ENCODE data around the gene EOLA2. TPM values are rescaled to one million over a fixed set of nuclear protein-coding genes. Genes with fewer than 3 reads are reported as not detected.

EOLA2 gene
- 10 to 100 TPM; 64.1 to 66.1 TPM for total RNA-seq
- polyA plus RNA-seq: 46.3 TPM

GRCh38 chrX:149938427-149938880 lies at the start of gene EOLA2:
Gene EOLA2 (minus strand): TSS chrX:149938491. CDS start chrX:149933874, 4,617 bp downstream.
- H3K4me1 ChIP-seq (ENCODE audit: insufficient read depth, low read length): peaks cover 6% of the 10 kb centered on the region
- H3K27me3 Mint-ChIP-seq: no peaks in the 10 kb centered on the region
- peak; percentile 79 to 96 (median 91) for DNase-seq
- peaks cover 4 to 11% (median 6%) of the 10 kb centered on the region in 3 donors for H3K4me1 Mint-ChIP-seq
- CTCF ChIA-PET: interaction anchor here (0.8 to 1.4 kb wide), 4 partner anchors 58 to 592 kb away, joined by 3 to 6 read pairs (median 3); partner anchors contain the start of genes EOLA1 and MAGEA8
- H3K36me3 Mint-ChIP-seq: peaks cover 0 to 15% (median 0%) of the 10 kb centered on the region in 3 donors
- peak within 1 kb of the TSS; percentile 87 to 100 (median 96) for H3K27ac Mint-ChIP-seq
- POLR2A ChIA-PET: interaction anchor here (1.1 to 2.9 kb wide), 6 partner anchors 26 to 754 kb away, joined by 4 to 23 read pairs (median 8); partner anchors contain the start of genes EOLA1, IDS, MTM1 and MTMR1
- peak within 1 kb of the TSS; percentile 91 for H3K27ac ChIP-seq (ENCODE audit: low read depth, low read length)
- H3K36me3 ChIP-seq (ENCODE audit: insufficient read depth, low read length): no peaks in the 10 kb centered on the region
- H3K4me3 ChIP-seq (ENCODE audit: low read length): peak within 1 kb of the TSS; percentile 73
- no peaks in the 10 kb centered on the region for H3K27me3 ChIP-seq (ENCODE audit: insufficient read depth, low read length, poor library complexity, severe bottlenecking)
- peak within 1 kb of the TSS; percentile 84 to 98 (median 92) for H3K4me3 Mint-ChIP-seq
- peaks cover 0 to 2% (median 0%) of the 10 kb centered on the region in 5 donors for H3K9me3 Mint-ChIP-seq
- H3K9me3 ChIP-seq (ENCODE audit: low read length): no peaks in the 10 kb centered on the region

- no peak overlapping the region for H3K4me3 Mint-ChIP-seq
- peaks cover 0 to 1% of the 10 kb centered on the region in 2 donors for H3K27me3 Mint-ChIP-seq
- H3K9me3 Mint-ChIP-seq: no peaks in the 10 kb centered on the region
- Histone ChIP-seq H3K36me3 (ENCODE audit: insufficient read depth, low read length) (no peaks in the 10 kb centered on the region), H3K4me1 (ENCODE audit: insufficient read depth, low read length) (no peaks in the 10 kb centered on the region), H3K27ac (ENCODE audit: low read depth, low read length) (no peak overlapping the region), H3K9me3 (ENCODE audit: low read length) (no peaks in the 10 kb centered on the region), H3K4me3 (ENCODE audit: low read length) (no peak overlapping the region), H3K27me3 (ENCODE audit: insufficient read depth, low read length, poor library complexity, severe bottlenecking) (no peaks in the 10 kb centered on the region)
- H3K4me1 Mint-ChIP-seq: no peaks in the 10 kb centered on the region
- ChIA-PET CTCF (no interaction called here), POLR2A (no interaction called here)
- DNase-seq: no peak
- H3K27ac Mint-ChIP-seq: peak overlapping the region in 1 of 8 donors; percentile 33
- peaks cover 0 to 3% (median 0%) of the 10 kb centered on the region in 3 donors for H3K36me3 Mint-ChIP-seq
Measured at GRCh38 chrX:149987613-149988012, 49.3 kb upstream of the EOLA2 start.

- Histone ChIP-seq H3K27me3 (ENCODE audit: insufficient read depth, low read length, poor library complexity, severe bottlenecking) (no peaks in the 10 kb centered on the region), H3K9me3 (ENCODE audit: low read length) (no peaks in the 10 kb centered on the region), H3K4me1 (ENCODE audit: insufficient read depth, low read length) (no peaks in the 10 kb centered on the region), H3K4me3 (ENCODE audit: low read length) (no peak overlapping the region), H3K27ac (ENCODE audit: low read depth, low read length) (no peak overlapping the region), H3K36me3 (ENCODE audit: insufficient read depth, low read length) (no peaks in the 10 kb centered on the region)
- POLR2A ChIA-PET: no interaction called here
- Mint-ChIP-seq H3K4me3 (no peak overlapping the region), H3K4me1 (no peaks in the 10 kb centered on the region), H3K36me3 (peaks cover 0 to 3% (median 0%) of the 10 kb centered on the region in 3 donors), H3K27ac (peak overlapping the region in 1 of 8 donors; percentile 20), H3K27me3 (peaks cover 0 to 1% of the 10 kb centered on the region in 2 donors), H3K9me3 (no peaks in the 10 kb centered on the region)
- no peak for DNase-seq
- CTCF ChIA-PET: no interaction called here
Measured at GRCh38 chrX:149984411-149984810, 46.1 kb upstream of the EOLA2 start.

- no peak overlapping the region for H3K27ac ChIP-seq (ENCODE audit: low read depth, low read length)
- DNase-seq: no peak
- Mint-ChIP-seq H3K4me1 (no peaks in the 10 kb centered on the region), H3K9me3 (no peaks in the 10 kb centered on the region), H3K27ac (no peak overlapping the region), H3K27me3 (peaks cover 0 to 3% of the 10 kb centered on the region in 2 donors), H3K4me3 (no peak overlapping the region), H3K36me3 (peaks cover 0 to 4% (median 0%) of the 10 kb centered on the region in 3 donors)
- no peaks in the 10 kb centered on the region for H3K27me3 ChIP-seq (ENCODE audit: insufficient read depth, low read length, poor library complexity, severe bottlenecking)
- H3K9me3 ChIP-seq (ENCODE audit: low read length): no peaks in the 10 kb centered on the region
- H3K4me3 ChIP-seq (ENCODE audit: low read length): no peak overlapping the region
- ChIA-PET POLR2A (no interaction called here), CTCF (no interaction called here)
- no peaks in the 10 kb centered on the region for H3K36me3 ChIP-seq (ENCODE audit: insufficient read depth, low read length)
- no peaks in the 10 kb centered on the region for H3K4me1 ChIP-seq (ENCODE audit: insufficient read depth, low read length)
Measured at GRCh38 chrX:149982310-149982709, 44.0 kb upstream of the EOLA2 start.

- Histone ChIP-seq H3K9me3 (ENCODE audit: low read length) (no peaks in the 10 kb centered on the region), H3K4me3 (ENCODE audit: low read length) (no peak overlapping the region), H3K27ac (ENCODE audit: low read depth, low read length) (no peak overlapping the region), H3K4me1 (ENCODE audit: insufficient read depth, low read length) (no peaks in the 10 kb centered on the region), H3K36me3 (ENCODE audit: insufficient read depth, low read length) (no peaks in the 10 kb centered on the region), H3K27me3 (ENCODE audit: insufficient read depth, low read length, poor library complexity, severe bottlenecking) (no peaks in the 10 kb centered on the region)
- DNase-seq: no peak
- H3K4me1 Mint-ChIP-seq: no peaks in the 10 kb centered on the region
- H3K4me3 Mint-ChIP-seq: no peak overlapping the region
- H3K27me3 Mint-ChIP-seq: peaks cover 0 to 2% of the 10 kb centered on the region in 2 donors
- no peaks in the 10 kb centered on the region for H3K9me3 Mint-ChIP-seq
- ChIA-PET POLR2A (no interaction called here), CTCF (no interaction called here)
- peaks cover 0 to 4% (median 0%) of the 10 kb centered on the region in 3 donors for H3K36me3 Mint-ChIP-seq
- H3K27ac Mint-ChIP-seq: no peak overlapping the region
Measured at GRCh38 chrX:149979126-149979644, 40.9 kb upstream of the EOLA2 start.

- Histone ChIP-seq H3K27me3 (ENCODE audit: insufficient read depth, low read length, poor library complexity, severe bottlenecking) (no peaks in the 10 kb centered on the region), H3K36me3 (ENCODE audit: insufficient read depth, low read length) (no peaks in the 10 kb centered on the region), H3K27ac (ENCODE audit: low read depth, low read length) (no peak overlapping the region), H3K4me3 (ENCODE audit: low read length) (no peak overlapping the region), H3K9me3 (ENCODE audit: low read length) (no peaks in the 10 kb centered on the region), H3K4me1 (ENCODE audit: insufficient read depth, low read length) (no peaks in the 10 kb centered on the region)
- Mint-ChIP-seq H3K27ac (peak overlapping the region in 2 of 8 donors; percentile 45 to 58), H3K27me3 (peaks cover 0 to 2% of the 10 kb centered on the region in 2 donors), H3K4me3 (no peak overlapping the region), H3K4me1 (peaks cover 0 to 6% (median 0%) of the 10 kb centered on the region in 3 donors), H3K9me3 (no peaks in the 10 kb centered on the region), H3K36me3 (peaks cover 0 to 52% (median 6%) of the 10 kb centered on the region in 3 donors)
- POLR2A ChIA-PET: no interaction called here
- no peak for DNase-seq
- CTCF ChIA-PET: interaction anchor here (0.9 kb wide), 1 partner anchor 401 kb away, joined by 3 read pairs; no protein-coding TSS in a partner anchor
Measured at GRCh38 chrX:149962859-149963757, 24.8 kb upstream of the EOLA2 start.

GRCh38 chrX:149962010-149962409 lies 23.7 kb upstream of the EOLA2 start:
- POLR2A ChIA-PET: interaction anchor here (0.7 kb wide), 1 partner anchor 401 kb away, joined by 3 read pairs; no protein-coding TSS in a partner anchor
- H3K4me3 ChIP-seq (ENCODE audit: low read length): no peak overlapping the region
- no peaks in the 10 kb centered on the region for H3K27me3 ChIP-seq (ENCODE audit: insufficient read depth, low read length, poor library complexity, severe bottlenecking)
- CTCF ChIA-PET: interaction anchor here (0.9 kb wide), 1 partner anchor 402 kb away, joined by 3 read pairs; no protein-coding TSS in a partner anchor
- Mint-ChIP-seq H3K4me1 (peaks cover 0 to 6% (median 0%) of the 10 kb centered on the region in 3 donors), H3K36me3 (peaks cover 0 to 55% (median 6%) of the 10 kb centered on the region in 3 donors), H3K9me3 (no peaks in the 10 kb centered on the region), H3K4me3 (no peak overlapping the region), H3K27me3 (peaks cover 0 to 2% of the 10 kb centered on the region in 2 donors), H3K27ac (no peak overlapping the region)
- no peaks in the 10 kb centered on the region for H3K9me3 ChIP-seq (ENCODE audit: low read length)
- H3K4me1 ChIP-seq (ENCODE audit: insufficient read depth, low read length): no peaks in the 10 kb centered on the region
- H3K27ac ChIP-seq (ENCODE audit: low read depth, low read length): no peak overlapping the region
- H3K36me3 ChIP-seq (ENCODE audit: insufficient read depth, low read length): no peaks in the 10 kb centered on the region
- DNase-seq: no peak
